GM18498 (cell line): Measurements from ENCODE around the gene MYH14.
"Not testable (repeated sequence)": the region's sequence is repeated elsewhere in the genome, so short reads cannot be mapped to it uniquely, and the experiment has no call there.

Source experiments
- ATAC-seq: cut with Tn5 transposase; IDR thresholded peaks from one replicate; pipeline ENCODE4 v1.9.1; 2021; ENCODE audit warnings: mild to moderate bottlenecking, moderate library complexity; ENCODE audit not compliant: unreplicated experiment

The MYH14 gene

GRCh38 chr19:50329146-50329925 lies 125.9 kb downstream of the MYH14 start, which contains the start of gene KCNC3:
Gene KCNC3, minus strand, starts transcription at chr19:50329377. Its CDS starts 295 bp downstream, at chr19:50329082.
- ATAC-seq: peak; percentile 52

DNA sequence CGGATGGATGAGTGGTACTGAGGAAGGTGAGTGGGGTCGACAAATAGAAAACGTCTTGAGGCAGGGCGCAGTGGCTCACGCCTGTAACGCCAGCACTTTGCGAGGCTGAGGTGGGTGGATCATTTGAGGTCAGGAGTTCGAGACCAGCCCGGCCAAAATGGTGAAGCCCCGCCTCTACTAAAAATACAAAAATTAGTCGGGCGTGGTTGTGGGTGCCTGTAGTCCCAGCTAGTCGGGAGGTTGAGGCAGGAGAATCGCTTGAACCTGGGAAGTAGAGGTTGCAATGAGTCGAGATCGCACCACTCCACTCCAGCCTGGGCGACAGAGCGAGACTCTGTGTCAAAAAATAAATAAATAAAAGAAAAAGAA lies 126.5 kb downstream of the MYH14 start:
- ATAC-seq: not testable (repeated sequence)

DNA sequence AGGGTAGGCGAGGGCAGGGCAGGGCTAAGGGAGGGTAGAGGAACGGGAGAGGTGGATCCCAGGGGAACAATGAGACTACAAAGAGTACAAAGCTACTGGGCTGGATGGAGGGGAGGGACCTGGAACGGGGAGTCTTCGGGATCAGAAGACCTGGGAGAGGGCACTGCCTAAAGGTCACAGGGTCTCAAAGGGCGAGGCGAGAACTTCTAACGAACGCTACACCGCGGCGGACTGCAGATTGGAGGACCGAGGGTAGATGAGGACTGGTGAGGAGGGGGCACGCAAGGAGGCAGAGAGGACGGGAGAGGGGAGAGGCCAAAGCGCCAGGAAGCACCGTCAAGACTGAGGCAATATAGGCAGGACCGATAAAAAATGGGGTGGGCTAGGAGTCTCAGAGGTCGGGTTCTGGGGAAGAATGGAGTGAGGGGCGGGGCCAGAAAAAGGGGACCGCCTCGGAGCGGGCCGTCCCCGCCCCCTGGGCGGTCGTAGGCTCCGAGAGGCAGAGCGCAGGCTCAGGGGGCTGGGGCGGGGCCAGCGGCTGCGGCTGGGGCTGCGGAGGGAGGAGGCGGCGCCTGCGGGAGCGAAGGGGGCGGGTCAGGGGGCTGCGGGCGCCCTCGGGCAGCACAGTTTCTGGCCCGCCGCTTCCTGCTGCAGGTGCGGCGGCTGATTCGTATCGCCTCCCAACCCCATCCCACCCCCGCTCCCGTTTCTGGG lies 127.1 kb downstream of the MYH14 start:
- peak; percentile 37 for ATAC-seq

- ATAC-seq: no peak
Measured at GRCh38 chr19:50331221-50331993, 128.0 kb downstream of the MYH14 start.

- ATAC-seq: no peak
Measured at GRCh38 chr19:50331994-50332243, 128.5 kb downstream of the MYH14 start.

- no peak for ATAC-seq
Measured at GRCh38 chr19:50332244-50333038, 129.0 kb downstream of the MYH14 start.

DNA sequence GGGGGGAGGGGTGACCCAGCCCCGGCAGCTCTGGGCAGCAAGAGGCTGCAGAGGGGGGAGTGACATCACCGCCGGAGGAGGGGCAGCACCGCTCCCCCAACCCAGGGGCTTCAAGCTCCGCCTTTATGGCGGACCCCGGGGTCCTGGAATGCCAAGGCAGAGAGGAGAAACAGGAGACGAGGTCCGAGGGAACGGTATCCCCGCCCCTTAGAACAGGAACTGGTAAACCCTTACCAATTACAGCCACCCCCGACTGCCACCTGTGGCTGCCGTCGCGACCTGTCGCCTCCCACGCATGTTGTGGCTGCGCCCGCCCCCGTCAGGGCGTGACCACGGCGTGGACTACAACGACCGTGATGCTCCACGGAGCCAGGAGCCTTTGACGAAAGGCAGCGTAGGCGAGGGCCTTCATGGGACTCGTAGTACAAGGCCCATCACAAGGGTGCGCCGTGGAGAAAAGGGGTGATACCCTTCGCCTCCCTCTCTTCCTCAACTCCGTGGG lies 129.9 kb downstream of the MYH14 start:
- peak; percentile 50 for ATAC-seq

DNA sequence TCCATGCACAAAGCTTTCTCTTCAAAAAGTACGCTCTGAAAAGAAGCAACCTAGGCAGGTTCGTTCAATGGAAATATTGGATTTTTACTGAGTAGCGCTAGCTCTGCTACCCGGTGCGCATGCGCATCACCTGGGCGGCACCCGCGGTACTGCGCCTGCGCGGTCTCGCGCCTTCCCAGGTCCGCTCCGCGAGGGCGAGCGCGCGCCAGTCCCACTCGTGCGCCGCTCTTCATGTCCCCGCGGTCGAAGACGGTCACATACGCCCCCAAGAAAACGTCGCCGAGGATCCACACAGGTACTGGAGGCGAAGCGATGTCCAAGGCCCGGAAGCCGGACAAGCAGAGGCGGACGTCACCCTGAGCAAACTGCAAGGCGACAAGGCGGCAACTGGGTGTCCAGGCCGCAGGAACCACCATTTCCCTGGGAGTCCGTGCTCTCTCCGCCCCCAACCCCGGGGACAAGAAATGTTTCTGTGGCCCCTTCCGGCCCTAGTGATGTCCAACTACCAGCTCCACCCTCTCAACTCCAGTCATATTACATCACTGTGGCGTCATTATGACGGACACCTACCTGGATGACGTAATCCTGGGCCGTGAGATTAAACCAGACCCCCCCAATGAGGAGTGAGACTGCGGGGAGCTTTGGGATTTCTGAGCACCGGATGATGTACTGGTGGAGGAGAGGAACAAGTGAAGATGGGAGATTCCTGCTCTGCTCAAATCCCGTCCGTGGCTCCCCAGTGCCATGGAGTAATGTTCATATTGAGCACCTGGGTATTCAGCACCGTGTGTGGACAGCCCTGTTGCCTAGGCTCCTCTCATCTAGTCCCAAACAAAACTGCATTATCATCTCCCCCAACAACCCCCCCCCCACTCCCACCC lies 130.6 kb downstream of the MYH14 start:
- ATAC-seq: peak; percentile 28

GRCh38 chr19:50334741-50335421 lies 131.5 kb downstream of the MYH14 start:
- no peak for ATAC-seq

GRCh38 chr19:50337031-50337430 lies 133.6 kb downstream of the MYH14 start:
- not testable (repeated sequence) for ATAC-seq

GRCh38 chr19:50340331-50340730 lies 136.9 kb downstream of the MYH14 start:
- ATAC-seq: no peak

- ATAC-seq: peak; percentile 62
Measured at GRCh38 chr19:50341091-50341564, 137.7 kb downstream of the MYH14 start.

DNA sequence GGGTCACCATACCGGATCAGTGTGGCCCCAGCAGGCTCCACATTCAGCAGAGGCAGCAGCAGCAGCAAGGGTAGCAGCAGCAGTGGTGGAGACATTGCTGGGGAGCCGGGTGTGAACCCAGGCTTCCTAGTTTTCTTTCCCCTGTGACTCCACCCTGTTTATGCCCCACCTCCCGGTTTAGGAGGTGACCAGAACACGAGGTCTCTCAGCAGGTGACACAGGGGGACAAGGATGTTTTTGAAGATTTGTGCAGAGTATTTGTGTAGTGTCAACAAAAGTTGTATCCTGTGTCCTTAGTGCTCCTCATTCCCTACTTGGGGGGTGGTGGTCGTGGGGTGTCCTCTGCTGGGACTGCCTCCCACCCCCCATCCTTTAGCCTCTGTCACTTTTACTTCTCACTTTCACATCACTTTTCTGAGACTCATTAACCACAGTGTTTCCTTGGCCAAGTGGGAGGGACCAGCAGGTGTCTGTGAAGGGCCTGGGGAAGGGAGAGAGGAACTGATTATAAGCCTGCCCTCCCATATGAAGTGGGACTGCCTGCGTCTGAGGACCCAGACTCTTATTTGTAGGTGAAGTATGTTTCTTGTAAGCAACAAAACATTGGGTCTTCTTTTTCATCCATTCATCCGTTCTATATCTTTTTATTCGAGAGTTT lies 141.4 kb downstream of the MYH14 start:
- no peak for ATAC-seq

GRCh38 chr19:50347089-50347581 lies 143.7 kb downstream of the MYH14 start:
- ATAC-seq: peak; percentile 54

DNA sequence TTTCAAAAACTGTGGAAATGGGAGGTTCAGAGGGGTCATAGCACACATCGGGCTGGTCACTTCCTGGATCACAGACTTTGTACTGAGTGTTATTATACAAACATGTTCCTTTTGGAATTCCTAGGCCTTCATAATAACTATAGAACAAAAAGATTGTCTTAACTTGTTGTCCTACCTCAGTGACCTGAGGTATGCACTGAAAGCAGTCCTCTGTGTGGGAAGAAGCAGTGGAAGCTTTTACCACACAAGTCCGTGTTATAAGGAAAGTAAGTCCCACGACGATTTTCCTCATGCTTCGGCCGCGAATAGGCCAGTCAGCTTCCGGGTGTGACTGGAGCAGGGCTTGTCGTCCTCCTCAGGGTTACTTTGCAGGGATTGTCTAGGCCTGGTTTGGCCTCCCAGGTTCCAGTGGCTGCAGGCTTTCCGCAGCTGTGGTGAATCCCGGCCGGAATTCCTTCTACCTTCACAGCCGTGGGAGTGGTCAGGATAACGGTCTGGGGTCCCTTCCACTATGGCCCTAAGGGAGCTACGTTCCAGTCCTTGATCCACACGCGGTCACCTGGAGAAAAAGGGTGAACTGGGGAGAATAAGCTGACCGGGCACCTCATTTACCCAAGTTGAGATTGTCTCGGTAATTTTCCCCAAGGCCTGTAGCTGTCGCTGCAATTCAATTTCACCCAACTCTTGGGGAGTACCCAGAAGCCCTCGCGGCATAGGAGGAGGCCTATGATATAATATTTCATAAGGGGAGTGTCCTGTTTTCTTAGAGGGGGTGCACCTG lies 146.0 kb downstream of the MYH14 start:
- no peak for ATAC-seq

DNA sequence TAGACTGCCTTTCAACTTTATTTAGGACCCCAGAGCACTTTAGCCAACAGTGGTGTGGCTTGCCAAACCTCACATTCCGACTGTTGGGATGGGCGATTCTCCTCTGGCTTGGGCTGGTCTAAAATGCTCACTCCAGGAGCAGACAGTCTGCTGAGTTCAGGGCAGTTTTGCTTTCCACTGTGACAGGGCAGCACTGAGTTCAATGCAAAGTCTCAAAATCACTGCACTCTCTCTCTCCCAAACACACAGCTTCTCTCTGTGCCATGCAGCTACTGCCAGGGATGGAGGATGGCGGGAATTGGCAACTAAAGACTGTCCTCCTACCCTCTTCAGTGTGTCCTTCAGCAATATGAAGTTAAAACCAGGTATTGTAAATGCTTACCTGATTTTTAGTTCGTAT lies 148.8 kb downstream of the MYH14 start:
- ATAC-seq: no peak

DNA sequence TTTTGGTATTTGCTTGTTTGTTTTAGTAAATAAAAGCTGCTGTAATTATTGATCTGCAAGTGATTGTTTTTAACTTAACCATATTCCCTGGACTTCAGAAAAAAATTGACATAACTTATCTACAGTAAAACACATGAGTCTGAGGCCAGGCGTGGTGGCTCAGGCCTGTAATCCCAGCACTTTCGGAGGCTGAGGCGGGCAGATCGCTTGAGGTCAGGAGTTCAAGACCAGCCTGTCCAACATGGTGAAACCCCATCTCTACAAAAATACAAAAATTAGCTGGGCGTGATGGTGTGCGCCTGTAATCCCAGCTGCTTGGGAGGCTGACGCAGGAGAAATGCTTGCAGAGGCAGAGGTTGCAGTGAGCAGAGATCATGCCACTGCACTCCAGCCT lies 150.1 kb downstream of the MYH14 start:
- ATAC-seq: not testable (repeated sequence)
